Measurements from ENCODE around the gene KRTAP29-1. TPM values are rescaled to one million over a fixed set of nuclear protein-coding genes. Genes with fewer than 3 reads are reported as not detected.

The KRTAP29-1 gene
- total RNA-seq, 1 experiment from 2014 or later = not detected

GRCh38 chr17:41333836-41334235, 31.2 kb upstream of the KRTAP29-1 start:
- H2BK12ac ChIP-seq (ENCODE audit: insufficient read length, low read depth, low read length) = no peak overlapping the region
- Mint-ChIP-seq H3K27me3 (ENCODE audit: low read depth) (peaks cover 4% of the 10 kb centered on the region; the same call in 1 of the 2 replicates), H3K36me3 (ENCODE audit: insufficient read depth in 1 of 3, low read depth in 3 of 3) (no peaks in the 10 kb centered on the region; a peak in 1 of 7 replicates), H3K27ac (no peak overlapping the region), H3K4me3 (no peak overlapping the region), H3K4me1 (peaks cover 0 to 9% of the 10 kb centered on the region in 2 experiments; a peak in 3 of 4 replicates), H3K9me3 (no peaks in the 10 kb centered on the region; a peak in 2 of 5 replicates)
- H4K91ac ChIP-seq (ENCODE audit: insufficient read length, low read depth, low read length) = no peak overlapping the region
- no peaks in the 10 kb centered on the region for H3K79me2 ChIP-seq (ENCODE audit: insufficient read depth, low read length)
- no peak overlapping the region for H3K27ac ChIP-seq (ENCODE audit: insufficient read length, low read depth, low read length)
- H2BK15ac ChIP-seq (ENCODE audit: low read depth, low read length) = no peak overlapping the region
- H2BK120ac ChIP-seq (ENCODE audit: low read depth, low read length, poor library complexity, severe bottlenecking) = no peak overlapping the region
- H3T11ph ChIP-seq (ENCODE audit: low read length) = no peak overlapping the region
- H3K14ac ChIP-seq (ENCODE audit: insufficient read depth, low read length) = no peak overlapping the region
- no peak overlapping the region for H4K8ac ChIP-seq (replicated peaks; ENCODE audit: insufficient read length, low read depth, low read length)
- H3K9me3 ChIP-seq (ENCODE audit: control insufficient read depth, low read depth, low read length) = no peaks in the 10 kb centered on the region
- H3K23me2 ChIP-seq (ENCODE audit: insufficient read length, low read depth, low read length, poor library complexity, severe bottlenecking) = no peaks in the 10 kb centered on the region
- no peaks in the 10 kb centered on the region for H3K79me1 ChIP-seq (ENCODE audit: insufficient read depth, low read depth, low read length, poor library complexity, severe bottlenecking)
- no peak overlapping the region for H4K5ac ChIP-seq (ENCODE audit: insufficient read length, low read depth, low read length)
- H2AFZ ChIP-seq (ENCODE audit: low read length) = no peak overlapping the region
- no peak overlapping the region for H3K56ac ChIP-seq (ENCODE audit: insufficient read length, low read depth, low read length)
- WGBS (ENCODE audit: extremely low coverage, insufficient read length, low lambda C conversion rate) = no CpG with 5 or more reads among the region's 3 CpGs
- H3K4me2 ChIP-seq (ENCODE audit: insufficient read depth, insufficient read length, low read length) = no peak overlapping the region
- H3K4ac ChIP-seq (ENCODE audit: low read depth, low read length) = no peak overlapping the region
- no peak overlapping the region for H2BK20ac ChIP-seq (ENCODE audit: low read depth, low read length, poor library complexity, severe bottlenecking)
- H3K4me1 ChIP-seq (ENCODE audit: insufficient read depth, low read length) = no peaks in the 10 kb centered on the region
- no peak for DNase-seq
- H3K27me3 ChIP-seq (ENCODE audit: insufficient read depth, low read length) = no peaks in the 10 kb centered on the region
- H3K18ac ChIP-seq (ENCODE audit: insufficient read length, low read depth, low read length) = no peak overlapping the region
- no peak overlapping the region for H3K9ac ChIP-seq (ENCODE audit: extremely low read depth, insufficient read length, low read length)
- H4K20me1 ChIP-seq (ENCODE audit: control insufficient read depth, insufficient read depth, insufficient read length) = no peaks in the 10 kb centered on the region
- no peak overlapping the region for H2BK5ac ChIP-seq (ENCODE audit: insufficient read length, low read length)
- no peak for TF ChIP-seq CTCF (conservative IDR thresholded peaks at IDR 0.05)
- no peak overlapping the region for H2AK5ac ChIP-seq (ENCODE audit: insufficient read length, low read length)
- H3K23ac ChIP-seq (ENCODE audit: insufficient read length, low read depth, low read length) = no peak overlapping the region
